Stimulated activated CD8-positive, alpha-beta memory T cell treated with anti-CD3 and anti-CD28 coated beads, Interleukin-12 subunit alpha, Interleukin-12 subunit beta, amount 100 ng/mL, for 1 hour (primary cell): ENCODE data around the gene GMDS.

Experiments
- DNase-seq: peaks from one replicate; pipeline ENCODE4 v3.0.0-alpha.2; 2020; ENCODE audit warnings: low read depth

Gene GMDS

DNA sequence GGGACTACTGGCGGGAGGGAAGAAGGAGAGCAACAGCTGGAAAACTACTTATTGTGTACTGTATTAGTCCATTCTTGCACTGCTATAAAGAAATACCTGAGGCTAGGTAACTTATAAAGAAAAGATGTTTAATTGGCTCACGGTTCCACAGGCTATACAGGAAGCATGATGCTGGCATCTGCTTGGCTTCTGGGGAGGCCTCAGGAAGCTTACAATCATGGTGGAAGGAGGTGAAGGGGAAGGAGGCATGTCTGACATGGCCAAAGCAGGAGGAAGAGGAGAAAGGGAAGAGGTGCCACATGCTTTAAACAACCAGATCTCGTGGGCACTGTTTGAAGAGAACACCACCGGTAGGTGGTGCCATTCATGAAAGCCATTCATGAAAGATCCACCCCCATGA is 67.3 kb downstream of the GMDS start:
- DNase-seq: no peak

GRCh38 chr6:2175825-2176224 is 69.6 kb downstream of the GMDS start:
- DNase-seq: no peak

- DNase-seq: no peak
Observed at GRCh38 chr6:2173203-2173961, 72.0 kb downstream of the GMDS start.

DNA sequence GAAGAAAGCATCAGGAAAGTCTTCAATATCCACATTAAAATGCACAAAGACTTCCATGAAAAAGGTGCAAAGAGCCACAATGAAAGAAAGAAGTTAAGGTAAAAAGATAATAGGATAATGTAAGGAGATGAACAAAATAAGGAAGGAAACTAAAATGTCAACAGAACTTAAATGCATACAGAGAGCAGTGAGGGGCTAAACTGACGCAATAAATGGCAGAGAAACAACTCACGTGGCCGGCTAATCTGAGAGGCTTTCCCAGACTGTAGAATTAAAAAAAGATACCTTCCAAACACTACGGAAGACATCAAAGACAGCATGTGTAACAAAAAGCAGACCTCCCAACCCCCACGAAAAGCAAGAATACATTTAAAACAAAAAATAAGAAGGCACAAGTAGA is 73.7 kb downstream of the GMDS start:
- DNase-seq: no peak

DNA sequence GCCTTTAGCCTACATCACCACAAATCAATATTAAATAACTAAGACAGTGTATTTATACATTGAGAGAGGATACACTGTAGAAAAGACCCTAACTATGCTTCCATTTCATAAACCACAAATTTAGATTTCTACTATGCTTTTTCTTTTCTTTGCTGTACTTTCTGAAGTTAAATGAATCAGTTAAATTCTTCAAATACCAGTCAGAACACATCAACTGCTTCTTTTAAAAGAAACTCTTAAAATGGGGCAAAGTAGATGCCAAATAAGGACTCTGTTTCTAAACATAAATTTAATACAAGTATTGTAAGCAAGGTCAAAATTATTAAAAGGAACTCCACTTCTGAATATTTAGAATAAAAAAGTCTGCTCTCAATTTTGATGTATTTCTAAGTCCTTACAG is 76.9 kb downstream of the GMDS start:
- DNase-seq: no peak

DNA sequence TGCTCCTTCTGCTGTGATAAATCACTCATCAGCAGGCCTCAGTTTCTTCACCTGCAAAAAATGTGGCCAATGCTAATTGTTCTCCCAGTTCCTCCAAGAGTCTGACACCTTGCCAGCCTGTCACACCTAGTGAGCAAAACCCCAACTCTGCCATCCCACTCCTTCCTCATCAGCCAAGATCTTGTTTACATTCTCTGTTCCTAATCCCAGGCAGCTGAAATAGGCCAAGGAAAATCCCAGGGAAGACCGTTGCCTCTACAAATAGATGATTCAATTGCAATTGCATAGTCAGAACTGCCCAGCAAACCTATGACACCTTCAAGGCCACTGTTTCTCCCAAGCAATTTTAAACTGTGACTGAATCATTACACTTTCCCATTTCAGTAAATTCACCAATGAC is 78.7 kb downstream of the GMDS start:
- no peak for DNase-seq

DNA sequence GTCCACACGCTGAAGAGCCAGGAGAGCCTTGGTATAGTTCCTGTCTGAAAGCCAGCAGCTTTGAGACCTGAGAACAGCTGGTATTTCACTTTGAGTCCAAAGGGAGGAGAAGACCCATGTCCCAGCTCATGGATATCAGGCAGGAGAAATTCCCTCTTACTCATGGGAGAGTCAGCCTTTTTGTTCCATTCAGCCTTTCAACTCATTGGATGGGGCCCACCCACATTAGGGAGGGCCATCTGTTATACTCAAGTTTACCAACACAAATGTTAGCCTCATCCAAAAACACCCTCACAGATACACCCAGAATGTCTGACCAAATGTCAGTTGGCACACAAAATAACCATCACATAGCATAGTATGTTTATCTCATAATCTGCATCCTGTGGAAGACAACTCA is 80.1 kb downstream of the GMDS start:
- DNase-seq: no peak

- DNase-seq: no peak
Observed at GRCh38 chr6:2164481-2164880, 80.9 kb downstream of the GMDS start.

DNA sequence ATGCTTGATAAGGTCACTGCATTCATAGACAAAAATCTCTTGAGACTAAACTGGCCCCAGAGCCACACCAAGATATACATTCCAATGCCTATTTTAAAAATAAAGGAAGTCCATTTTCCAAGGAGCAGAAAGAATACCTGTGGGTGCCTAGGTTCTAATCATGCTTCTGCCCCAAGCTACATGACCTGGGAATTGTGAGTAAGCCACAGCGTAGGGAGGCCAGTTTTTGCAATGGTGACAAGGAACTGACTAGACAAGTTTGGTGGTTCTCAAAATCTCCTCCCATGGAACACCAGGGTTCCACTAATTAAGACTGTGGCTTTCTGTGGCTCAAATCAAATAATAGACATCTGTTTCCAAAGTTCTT is 83.3 kb downstream of the GMDS start:
- DNase-seq: no peak

DNA sequence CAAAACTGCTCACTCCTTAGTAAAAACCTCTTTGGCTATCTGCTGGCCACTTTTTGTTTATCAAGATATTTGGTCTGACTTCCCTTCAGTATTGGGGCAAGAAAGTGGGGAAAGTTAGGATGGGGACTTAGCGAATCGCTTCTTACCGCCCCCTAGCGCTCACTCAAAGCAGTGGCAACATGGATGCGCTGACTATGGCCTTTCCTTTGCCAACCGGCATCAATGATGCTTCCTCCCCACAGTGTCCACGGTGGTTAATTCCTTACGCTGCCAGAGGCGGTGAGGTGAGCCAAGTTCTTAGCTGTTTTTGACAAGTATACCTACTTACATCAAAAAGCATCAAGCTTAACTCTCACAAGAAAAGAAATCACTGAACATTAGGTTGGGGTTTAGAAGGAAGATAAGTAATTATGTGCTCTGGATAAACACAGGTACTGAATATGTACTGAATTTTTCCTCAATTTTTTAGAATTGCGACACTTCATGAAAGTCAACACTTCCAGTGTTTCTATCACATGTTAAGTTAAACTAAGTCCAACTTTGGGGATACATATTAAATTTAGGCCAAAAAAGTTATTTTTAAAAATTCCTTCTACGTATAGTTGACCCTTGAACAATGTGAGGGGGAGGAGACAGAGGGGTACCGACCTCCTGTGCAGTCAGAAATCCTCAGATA is 86.7 kb downstream of the GMDS start:
- DNase-seq: no peak

GRCh38 chr6:2157441-2158127 is 87.8 kb downstream of the GMDS start:
- no peak for DNase-seq

- no peak for DNase-seq
Observed at GRCh38 chr6:2155206-2155605, 90.2 kb downstream of the GMDS start.

DNA sequence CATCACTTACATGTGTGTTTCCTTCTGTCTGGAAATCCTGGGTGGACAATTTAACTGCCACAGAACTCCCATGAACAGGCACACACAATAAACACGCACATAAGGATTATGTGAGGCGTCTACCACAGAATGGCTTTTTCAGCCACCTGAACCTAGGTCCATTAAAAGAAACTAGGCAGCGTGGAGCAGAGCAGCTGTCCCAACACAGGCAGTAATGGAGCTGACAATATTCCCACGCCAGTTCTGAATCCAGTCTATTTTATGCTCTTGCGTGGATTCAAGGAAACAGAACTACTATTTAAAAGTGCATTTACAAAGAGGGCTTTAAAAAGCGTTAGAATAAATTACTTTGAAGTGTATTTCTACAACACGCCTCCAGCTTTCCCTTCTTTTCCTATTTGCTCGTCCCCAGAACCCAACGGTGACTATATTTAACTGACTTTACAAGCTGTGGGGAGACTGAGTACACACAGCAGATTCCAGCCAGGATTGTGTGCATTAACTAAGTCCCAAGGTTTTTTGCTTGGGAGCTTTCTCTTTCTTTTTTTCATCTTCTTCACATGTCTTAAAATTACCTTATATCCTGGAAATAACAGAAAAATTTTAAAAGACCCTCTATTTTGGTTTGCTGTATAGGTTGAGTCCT is 95.9 kb downstream of the GMDS start:
- no peak for DNase-seq

GRCh38 chr6:2148748-2149147 is 96.7 kb downstream of the GMDS start:
- no peak for DNase-seq

DNA sequence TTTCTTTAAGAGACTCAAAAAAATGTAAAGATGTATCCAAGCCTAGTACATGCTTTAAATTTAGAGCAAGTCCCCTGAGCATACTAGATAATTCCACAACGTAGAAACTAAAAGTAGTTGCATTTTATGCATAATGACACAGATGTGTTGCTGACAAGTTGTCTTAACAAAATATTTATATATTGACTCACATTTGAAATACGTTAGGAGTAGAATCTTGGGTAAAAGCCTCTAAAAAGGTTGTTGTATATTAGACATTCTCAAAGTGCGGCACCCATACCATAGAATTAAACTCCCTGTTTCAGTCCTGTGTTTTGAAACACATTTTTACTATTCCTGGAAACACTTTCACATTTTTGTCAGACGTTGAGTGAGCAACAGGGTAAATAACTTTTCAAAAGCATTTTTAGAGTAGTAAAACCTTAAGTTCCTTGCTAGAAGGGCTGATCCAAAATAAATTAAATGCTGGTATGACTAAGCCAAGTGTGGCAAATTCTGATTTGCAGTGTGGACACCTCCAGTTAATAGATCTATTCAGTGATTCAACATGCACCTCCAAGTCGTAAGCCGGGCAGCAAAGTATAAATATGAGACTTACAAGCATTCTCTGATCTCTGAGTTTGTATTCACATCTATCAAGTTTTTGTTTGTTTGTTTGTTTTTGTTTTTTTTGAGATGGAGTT is 97.5 kb downstream of the GMDS start:
- DNase-seq: no peak

DNA sequence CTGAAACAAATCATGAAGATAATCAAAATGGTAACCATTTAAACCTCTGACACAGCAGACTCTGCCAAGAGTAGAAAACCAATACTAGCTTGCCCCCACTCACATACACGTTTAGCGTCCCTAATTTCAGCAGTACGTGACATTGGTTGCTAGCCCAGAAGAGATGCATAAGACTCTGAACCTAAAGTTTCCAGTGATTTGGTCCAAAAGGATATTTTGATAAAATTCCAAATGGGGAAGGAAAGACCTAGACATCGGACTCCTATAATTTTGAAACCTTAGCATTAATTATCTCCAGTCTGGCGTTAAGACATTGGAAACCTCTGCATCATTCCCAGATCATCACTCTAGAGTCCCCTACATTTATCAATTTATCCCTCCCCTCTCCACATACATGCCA is 98.1 kb downstream of the GMDS start:
- DNase-seq: no peak

GRCh38 chr6:2144210-2144609 is 101.2 kb downstream of the GMDS start:
- no peak for DNase-seq

DNA sequence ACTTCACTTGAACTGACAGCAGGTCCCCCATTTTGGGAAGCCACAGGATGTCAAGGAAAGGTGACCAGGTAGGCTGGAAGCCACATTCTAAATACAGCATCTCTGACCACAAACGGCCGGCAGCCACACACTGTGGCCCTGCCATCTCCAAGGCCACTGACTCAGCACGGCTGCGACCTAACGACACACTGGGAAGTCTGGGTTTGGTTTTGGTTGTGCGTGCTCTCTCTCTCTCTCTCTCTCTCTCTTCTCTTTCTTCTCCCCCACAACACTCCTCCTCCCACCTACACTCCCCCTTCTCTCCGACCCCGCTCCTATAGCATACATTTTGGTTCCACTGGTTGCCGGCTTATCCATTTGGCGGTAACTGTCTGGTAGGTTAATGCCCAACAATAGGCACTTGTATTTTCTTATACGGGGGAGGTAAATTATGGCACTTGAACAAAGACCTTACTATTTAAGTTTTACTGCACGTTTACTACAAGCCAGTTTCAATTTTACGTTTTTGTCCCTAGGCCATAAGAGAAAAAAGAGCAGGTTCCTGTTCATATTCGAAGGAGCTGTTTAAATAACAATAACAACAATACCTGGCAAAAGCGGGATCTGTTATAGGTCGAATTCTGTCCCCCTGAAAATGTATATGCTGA is 103.6 kb downstream of the GMDS start:
- no peak for DNase-seq

DNA sequence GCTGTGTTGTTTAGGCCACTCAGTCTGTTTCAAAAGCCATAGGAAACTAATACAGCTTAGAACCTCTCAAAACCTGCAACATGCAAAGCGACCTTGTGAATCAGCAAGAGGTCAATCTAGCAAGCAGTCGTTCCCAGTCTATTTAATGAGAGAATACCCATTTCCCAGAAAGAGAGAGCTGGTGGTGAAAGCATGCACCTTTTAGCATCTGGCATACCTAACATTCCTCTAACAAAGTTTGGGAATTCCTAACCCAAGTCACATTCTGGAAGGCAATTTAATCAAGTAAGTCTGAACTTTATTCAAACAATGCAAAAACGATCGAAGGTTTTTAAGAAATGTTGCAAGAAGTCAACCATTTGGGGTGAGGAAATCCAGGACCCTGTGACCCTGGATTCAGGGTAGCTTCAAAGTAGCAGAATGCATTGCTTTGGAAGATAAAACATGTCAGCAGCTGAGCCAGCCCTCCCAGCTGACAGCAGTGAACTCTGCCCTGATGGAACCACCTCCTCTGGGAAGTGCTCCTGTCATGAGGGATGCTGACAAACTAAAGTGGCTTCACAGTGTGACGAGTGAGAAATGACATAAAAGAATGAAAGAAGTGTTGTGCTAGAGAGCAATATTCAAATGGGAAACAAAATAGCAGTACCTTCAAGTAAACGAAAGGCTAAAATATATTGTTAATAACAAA is 104.8 kb downstream of the GMDS start:
- DNase-seq: no peak

- DNase-seq: no peak
Observed at GRCh38 chr6:2135401-2135800, 110.0 kb downstream of the GMDS start.

DNA sequence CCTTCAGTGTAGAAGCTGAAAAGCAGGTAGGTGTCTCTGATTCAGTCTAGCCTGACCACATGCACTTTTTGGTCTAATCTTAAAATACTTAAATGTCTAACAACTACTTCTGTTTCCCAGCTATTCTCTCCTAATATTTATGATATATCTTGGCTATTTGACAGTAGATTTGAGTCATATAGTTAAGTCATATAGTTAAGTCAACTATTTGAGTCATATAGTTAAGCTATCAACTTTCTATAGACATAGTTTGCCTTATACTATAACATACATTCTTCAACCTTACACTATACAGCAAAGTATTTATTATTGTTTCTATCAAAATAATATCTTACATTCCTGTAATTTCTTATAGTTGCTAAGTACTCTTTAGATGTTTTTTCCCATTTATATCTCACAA is 110.9 kb downstream of the GMDS start:
- DNase-seq: no peak
